Progenitor cell of endocrine pancreas (in vitro differentiated cells): ENCODE measurements around the gene RELCH. TPM values are rescaled to one million over a fixed set of nuclear protein-coding genes. Genes with fewer than 3 reads are reported as not detected.
A peak's percentile ranks its signal among the peaks of the same experiment; 100 is the strongest.

Experiments
- DNase-seq: peaks from one replicate; pipeline ENCODE4 v3.0.0; 2021; ENCODE audit warnings: low spot score; ENCODE audit not compliant: unreplicated experiment
- H3K27ac Mint-ChIP-seq: 2 replicates; pipeline ENCODE4 v1.8.0; 2021; ENCODE audit warnings: mild to moderate bottlenecking, moderate library complexity, mixed read lengths
- H3K27me3 Mint-ChIP-seq: 2 replicates; pipeline ENCODE4 v1.8.0; 2021; ENCODE audit warnings: mixed read lengths
- H3K36me3 Mint-ChIP-seq: 2 replicates; pipeline ENCODE4 v1.8.0; 2022; ENCODE audit warnings: mixed read lengths; ENCODE audit not compliant: insufficient read depth
- H3K4me1 Mint-ChIP-seq: 2 replicates; pipeline ENCODE4 v1.8.0; 2021; ENCODE audit warnings: low read depth, mixed read lengths
- H3K4me3 Mint-ChIP-seq: 2 replicates; pipeline ENCODE4 v1.8.0; 2021; ENCODE audit warnings: low read depth, mild to moderate bottlenecking, moderate library complexity, mixed read lengths
- H3K9me3 Mint-ChIP-seq: 2 replicates; pipeline ENCODE4 v1.8.0; 2021; ENCODE audit warnings: low read depth, mixed read lengths
- CTCF ChIP-seq: fragments of 200-600 bp; sonication (generic); IDR thresholded peaks from one replicate; pipeline ENCODE4 v1.5.0; 2021; ENCODE audit warnings: antibody characterized with exemption, mild to moderate bottlenecking; ENCODE audit not compliant: unreplicated experiment
- total RNA-seq: library from RNA; stranded (reverse); gene quantifications from 2 replicates; pipeline ENCODE4 v1.2.1, GENCODE V29; 2021

The RELCH gene
- total RNA-seq, 1 donor from 2014 or later, result 34.7 TPM

- Mint-ChIP-seq H3K27me3 (no peaks in the 10 kb centered on the region), H3K4me1 (peaks cover 11% of the 10 kb centered on the region), H3K4me3 (no peak overlapping the region), H3K9me3 (no peaks in the 10 kb centered on the region), H3K36me3 (peaks cover 10% of the 10 kb centered on the region), H3K27ac (peak overlapping the region; percentile 43)
- DNase-seq, result no peak
- TF ChIP-seq CTCF, result no peak
Measured at GRCh38 chr18:62287781-62288664, 101.0 kb downstream of the RELCH start.

DNA sequence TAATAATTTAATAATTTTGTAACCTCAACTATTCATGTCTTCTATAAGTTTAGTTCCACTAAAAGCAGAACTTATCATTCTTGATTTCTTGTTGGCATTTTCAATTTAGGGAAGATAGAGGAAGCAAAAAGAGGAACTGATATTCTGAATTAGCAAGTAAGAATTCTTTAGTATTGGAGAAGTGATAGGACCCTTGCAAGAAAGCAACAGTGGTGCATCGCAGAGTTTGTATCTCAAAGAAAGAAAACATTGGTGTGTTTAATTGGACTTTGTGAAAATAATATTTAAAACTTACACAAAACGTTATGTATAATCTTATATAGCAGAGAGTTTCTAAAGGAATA is 101.6 kb downstream of the RELCH start:
- DNase-seq, result no peak
- TF ChIP-seq CTCF, result no peak
- no peak overlapping the region for H3K27ac Mint-ChIP-seq
- no peaks in the 10 kb centered on the region for H3K27me3 Mint-ChIP-seq
- H3K9me3 Mint-ChIP-seq, result no peaks in the 10 kb centered on the region
- peaks cover 9% of the 10 kb centered on the region for H3K36me3 Mint-ChIP-seq
- H3K4me1 Mint-ChIP-seq, result peaks cover 11% of the 10 kb centered on the region
- no peak overlapping the region for H3K4me3 Mint-ChIP-seq

DNA sequence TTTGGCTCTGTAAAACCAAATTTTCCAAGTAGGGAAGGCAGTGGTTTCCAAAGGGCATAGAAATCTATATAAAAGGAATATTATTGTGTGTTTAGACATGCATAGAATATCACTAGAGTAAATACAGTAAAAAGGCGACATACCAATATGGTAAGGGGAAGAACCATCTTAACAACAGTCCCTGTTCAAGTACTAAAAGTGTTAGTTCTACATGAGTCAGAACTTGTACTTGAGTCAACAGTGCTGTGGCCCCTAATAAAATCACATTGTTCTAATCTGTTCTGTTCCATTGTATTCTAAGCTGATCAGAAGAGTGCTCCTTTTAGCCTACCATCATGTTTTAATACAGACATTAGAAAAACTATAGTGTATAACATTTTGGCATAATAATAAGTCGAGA is 102.0 kb downstream of the RELCH start:
- Mint-ChIP-seq H3K9me3 (no peaks in the 10 kb centered on the region), H3K27ac (no peak overlapping the region), H3K27me3 (no peaks in the 10 kb centered on the region), H3K4me3 (no peak overlapping the region), H3K36me3 (peaks cover 13% of the 10 kb centered on the region), H3K4me1 (peaks cover 11% of the 10 kb centered on the region)
- TF ChIP-seq CTCF, result no peak
- DNase-seq, result no peak

DNA sequence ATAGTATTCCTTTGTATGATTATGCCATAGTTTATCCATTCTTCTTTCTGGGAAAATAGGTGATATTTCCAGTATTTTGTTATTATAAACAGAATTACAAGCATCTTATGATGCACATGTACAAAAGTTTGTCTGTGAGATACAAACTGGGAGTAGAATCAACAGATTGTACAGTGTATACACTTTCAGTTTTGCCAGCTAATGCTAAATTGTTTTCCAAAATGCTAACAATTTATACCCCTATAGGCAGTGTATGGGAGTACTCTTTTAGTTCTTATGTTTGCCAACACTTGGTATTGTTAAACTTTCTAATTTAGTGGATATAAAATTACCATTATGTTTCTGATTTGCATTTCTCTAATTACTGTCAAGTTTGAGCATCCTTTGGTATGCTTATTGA is 107.0 kb downstream of the RELCH start:
- TF ChIP-seq CTCF, result no peak
- Mint-ChIP-seq H3K9me3 (no peaks in the 10 kb centered on the region), H3K27me3 (no peaks in the 10 kb centered on the region), H3K4me1 (peaks cover 5% of the 10 kb centered on the region), H3K36me3 (peaks cover 11% of the 10 kb centered on the region), H3K4me3 (no peak overlapping the region), H3K27ac (no peak overlapping the region)
- DNase-seq, result no peak

DNA sequence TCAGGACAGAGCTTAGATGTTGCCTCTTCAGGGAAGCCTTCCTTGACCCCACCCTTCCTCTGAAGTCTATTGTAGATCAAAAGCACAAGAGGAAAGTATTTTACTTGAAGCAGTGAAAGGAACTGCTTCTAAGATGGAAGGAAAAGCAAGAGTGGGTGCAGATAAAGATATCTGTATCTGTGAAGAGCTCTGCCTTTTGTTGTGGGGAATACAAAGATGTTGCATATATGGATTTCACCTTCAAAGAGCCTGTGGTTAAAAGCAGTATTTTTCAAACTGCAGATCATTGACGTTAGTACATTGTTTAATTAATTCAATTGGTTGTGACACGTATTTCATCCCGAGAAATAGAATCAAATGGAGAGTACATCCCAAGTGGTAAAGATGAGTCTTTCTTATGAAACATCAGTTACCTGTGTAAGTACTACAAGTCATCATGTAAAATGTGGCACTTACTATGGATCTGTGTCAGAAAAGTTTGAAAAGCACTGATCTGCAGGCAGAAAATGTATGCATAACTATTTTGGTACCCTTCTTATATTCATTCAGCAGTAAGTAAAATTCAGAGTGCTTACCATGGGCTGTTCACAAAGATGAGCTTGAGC is 113.4 kb downstream of the RELCH start:
- Mint-ChIP-seq H3K4me3 (no peak overlapping the region), H3K27me3 (no peaks in the 10 kb centered on the region), H3K36me3 (peaks cover 15% of the 10 kb centered on the region), H3K9me3 (no peaks in the 10 kb centered on the region), H3K4me1 (peaks cover 3% of the 10 kb centered on the region), H3K27ac (no peak overlapping the region)
- TF ChIP-seq CTCF, result no peak
- no peak for DNase-seq
